Heart right ventricle (tissue), 16 donors: Measurements from ENCODE around the gene KCTD3. TPM values are rescaled to one million over a fixed set of nuclear protein-coding genes. Genes with fewer than 3 reads are reported as not detected.

ENCODE experiments used
- ATAC-seq, 8 donors: fragments of 200-7000 bp; cut with Tn5 transposase; one replicate each; pipeline ENCODE4 v1.9.1; 2020; ENCODE audit warnings: mild to moderate bottlenecking in 8 of 8, moderate library complexity in 8 of 8, moderate number of reproducible peaks in 1 of 8
- DNase-seq, 2 donors: peaks; one replicate each; pipeline ENCODE4 v3.0.0-alpha.2; 2020
- H3K27ac ChIP-seq, 10 donors: fragments of 200-600 bp; sonication (generic) in 2 of 10; one replicate each; pipeline versions ENCODE4 v1.5.0 to v1.8.0; 2020 to 2022; ENCODE audit warnings: mild to moderate bottlenecking in 3 of 10
- H3K27me3 ChIP-seq, 7 donors: fragments of 200-600 bp; one replicate each; pipeline ENCODE4 v1.8.0; 2021 to 2022; ENCODE audit warnings: mild to moderate bottlenecking in 2 of 7
- H3K36me3 ChIP-seq, 9 donors: fragments of 200-600 bp; sonication (generic) in 1 of 9; one replicate each; pipeline versions ENCODE4 v1.5.0 to v1.8.0; 2020 to 2022; ENCODE audit warnings: mild to moderate bottlenecking in 2 of 9
- H3K4me1 ChIP-seq, 9 donors: fragments of 200-600 bp; sonication (generic) in 1 of 9; one replicate each; pipeline versions ENCODE4 v1.5.0 to v1.8.0; 2020 to 2022; ENCODE audit warnings: mild to moderate bottlenecking in 4 of 9
- H3K4me3 ChIP-seq, 10 donors: fragments of 200-600 bp; sonication (generic) in 2 of 10; one replicate each; pipeline versions ENCODE4 v1.5.0 to v1.8.0; 2020 to 2022; ENCODE audit warnings: mild to moderate bottlenecking in 7 of 10, moderate library complexity in 2 of 10
- H3K9me3 ChIP-seq, 11 donors: fragments of 200-600 bp in 10 of 11; sonication (generic) in 2 of 11; one replicate each; pipeline versions ENCODE4 v1.5.0 to v1.8.0; 2013 to 2022; ENCODE audit warnings: mild to moderate bottlenecking in 2 of 11, control low read depth in 1 of 11, moderate library complexity in 1 of 11
- WGBS, 2 donors: extraction: QIAGEN DNeasy Blood & Tissue Kit; methylation state at CpG; one replicate each; pipeline ENCODE4 v1.1.7; 2013; ENCODE audit warnings: inconsistent platforms in 1 of 2; 5-methylcytosine and 5-hydroxymethylcytosine counted together
- intact Hi-C, 10 donors: fragments of 100-400 bp; cut with DNase I; formaldehyde crosslinking; loops; one replicate each; pipeline versions ENCODE4 v1.11.1 to v1.14.2; 2022
- polyA plus RNA-seq, 2 donors: library from polyadenylated mRNA; stranded (reverse); fragments of 200-250 nt; gene quantifications; one replicate each; pipeline ENCODE4 v1.2.3, GENCODE V29; 2013
- total RNA-seq, 10 donors: library from RNA; stranded (reverse); fragmentation: NEBNext Ultra II Directional in 3 of 10; extraction: Animal tissue kit (Norgen Biotek cat#: 25700) in 3 of 10; gene quantifications; one replicate each; pipeline versions ENCODE4 v1.2.1 to v1.2.4, GENCODE V29; 2021 to 2023
- TF ChIP-seq, protein P1 (sequence below), 9 donors: fragments of 200-600 bp; sonication (generic) in 2 of 9; IDR thresholded peaks; one replicate each; pipeline versions ENCODE4 v1.5.0 to v1.8.0; 2021 to 2022; ENCODE audit warnings: antibody characterized with exemption in 9 of 9, mild to moderate bottlenecking in 5 of 9, moderate library complexity in 1 of 9
- donor health status: Arrhythmogenic right ventricular cardiomyopathy.
- donor health status: ischemic (EF 13 %, LVEDD 7.1; RV severe dilation, severe dysfunction).
- donor health status: healthy with polysubstance abuse.
- donor health status: DM: no; HTN: yes; CAD: no.
- donor health status: DM: no; HTN: no; CAD: no.
- donor health status: ischemic (EF 25% LVEDD 6.9; RV normal size, moderate dysfunction).
- donor health status: ischemic (EF 25% LVEDD 5.7; RV mildly dilated, moderate dysfunction).
- donor health status: healthy.
- donor health status: DM: yes; HTN: yes; CAD: no.
- donor health status: Ischemic cardiomyopathy.
- donor health status: ischemic (EF 35%, LVEDD 5.7; RV mildly dilated, moderate dysfunction).
- donor health status: nonischemic (EF 11% LVEDD 7.7; RV severe dilation, severe dysfunction).
- donor health status: DM: yes; HTN: yes; CAD: no.
- donor health status: PGD.
- donor health status: ischemic (EF 29% LVEDD 5.4; RV normal size, mild dysfunction).
- donor health status: nonischemic (EF 23%, LVEDD 6.1; RV moderate dilation, normal function).

The KCTD3 gene
- total and polyA plus RNA-seq, 12 donors = 10.4 to 34.7 (median 16.6) TPM

DNA sequence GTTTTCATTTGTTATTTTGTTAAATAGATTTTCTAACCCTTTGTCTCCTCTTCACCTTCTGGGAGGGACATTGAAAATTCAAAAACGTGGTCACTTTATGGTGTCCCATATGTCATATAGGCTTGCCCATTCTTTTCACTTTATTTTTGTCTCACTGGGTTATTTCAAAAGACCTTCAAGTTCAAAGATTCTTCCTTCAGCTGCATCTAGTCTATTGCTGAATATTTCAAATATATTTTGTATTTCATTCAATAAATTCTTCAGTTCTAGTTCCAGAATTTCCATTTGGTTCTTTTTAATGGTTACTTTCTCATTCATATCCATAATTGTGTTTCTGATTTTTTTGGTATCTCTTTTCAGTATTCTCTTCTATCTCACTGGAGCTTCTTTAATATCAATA is 11.6 kb upstream of the KCTD3 start:
- Histone ChIP-seq H3K36me3 (no peaks in the 10 kb centered on the region), H3K4me1 (no peaks in the 10 kb centered on the region), H3K27me3 (no peaks in the 10 kb centered on the region), H3K9me3 (peaks cover 0 to 33% (median 11%) of the 10 kb centered on the region in 11 donors), H3K4me3 (no peak overlapping the region), H3K27ac (no peak overlapping the region)
- 48 to 50% methylated on average over 1 of the region's 1 CpG for WGBS, 2 donors
- ATAC-seq (no peak), DNase-seq (no peak)
- TF ChIP-seq, protein P1, sequence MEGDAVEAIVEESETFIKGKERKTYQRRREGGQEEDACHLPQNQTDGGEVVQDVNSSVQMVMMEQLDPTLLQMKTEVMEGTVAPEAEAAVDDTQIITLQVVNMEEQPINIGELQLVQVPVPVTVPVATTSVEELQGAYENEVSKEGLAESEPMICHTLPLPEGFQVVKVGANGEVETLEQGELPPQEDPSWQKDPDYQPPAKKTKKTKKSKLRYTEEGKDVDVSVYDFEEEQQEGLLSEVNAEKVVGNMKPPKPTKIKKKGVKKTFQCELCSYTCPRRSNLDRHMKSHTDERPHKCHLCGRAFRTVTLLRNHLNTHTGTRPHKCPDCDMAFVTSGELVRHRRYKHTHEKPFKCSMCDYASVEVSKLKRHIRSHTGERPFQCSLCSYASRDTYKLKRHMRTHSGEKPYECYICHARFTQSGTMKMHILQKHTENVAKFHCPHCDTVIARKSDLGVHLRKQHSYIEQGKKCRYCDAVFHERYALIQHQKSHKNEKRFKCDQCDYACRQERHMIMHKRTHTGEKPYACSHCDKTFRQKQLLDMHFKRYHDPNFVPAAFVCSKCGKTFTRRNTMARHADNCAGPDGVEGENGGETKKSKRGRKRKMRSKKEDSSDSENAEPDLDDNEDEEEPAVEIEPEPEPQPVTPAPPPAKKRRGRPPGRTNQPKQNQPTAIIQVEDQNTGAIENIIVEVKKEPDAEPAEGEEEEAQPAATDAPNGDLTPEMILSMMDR (IDR thresholded peaks at IDR 0.05) = no peak
- intact Hi-C loops = no loop called here

DNA sequence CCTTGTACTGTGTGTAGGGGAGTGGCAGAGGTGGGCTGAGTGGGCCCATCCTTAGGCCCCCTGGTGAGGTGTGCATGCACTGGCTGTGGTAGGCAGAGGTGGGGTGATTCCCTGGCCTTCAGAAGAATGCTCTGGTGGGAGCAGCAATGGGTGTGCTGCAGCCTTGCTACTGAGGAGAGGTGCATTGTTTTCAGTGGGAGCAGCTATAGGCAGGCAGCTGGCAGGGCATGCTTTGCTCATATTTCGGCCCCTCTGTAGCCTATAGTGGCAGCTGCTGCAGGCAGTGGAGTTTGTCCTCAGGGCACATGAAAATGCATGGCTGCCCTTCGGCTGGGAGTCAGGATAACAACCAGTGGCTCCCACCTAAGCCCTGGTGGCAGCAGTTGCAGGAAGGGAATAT is 10.1 kb upstream of the KCTD3 start:
- DNase-seq (no peak), ATAC-seq (no peak)
- no peak overlapping the region for H3K27ac ChIP-seq
- 93% methylated on average over 2 of the region's 2 CpGs for WGBS, 2 donors
- TF ChIP-seq, protein P1 (IDR thresholded peaks at IDR 0.05) = no peak
- H3K36me3 ChIP-seq = no peaks in the 10 kb centered on the region
- no peak overlapping the region for H3K4me3 ChIP-seq
- no peaks in the 10 kb centered on the region for H3K27me3 ChIP-seq
- H3K4me1 ChIP-seq = no peaks in the 10 kb centered on the region
- intact Hi-C loops = no loop called here
- peaks cover 0 to 36% (median 12%) of the 10 kb centered on the region in 11 donors for H3K9me3 ChIP-seq

DNA sequence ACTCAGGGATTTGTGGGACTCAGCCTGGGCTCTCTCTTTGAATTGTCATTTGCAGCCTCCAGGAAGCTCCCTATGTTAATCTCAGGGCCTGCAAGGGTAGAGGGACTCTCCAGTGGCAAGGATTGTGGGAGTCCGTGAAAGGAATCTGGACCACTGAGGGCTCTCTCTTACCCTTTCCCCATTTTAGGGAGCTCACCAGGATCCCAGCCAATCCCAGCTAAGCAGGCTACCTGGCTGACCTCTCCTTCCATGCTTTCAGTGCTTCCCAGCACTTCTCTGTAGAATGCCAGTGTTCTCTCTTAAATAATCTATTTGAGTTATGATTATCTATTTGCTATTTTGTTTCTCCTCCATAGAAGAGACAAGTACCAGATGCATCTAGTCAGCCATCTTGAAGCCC is 9.6 kb upstream of the KCTD3 start:
- H3K36me3 ChIP-seq = no peaks in the 10 kb centered on the region
- no peak overlapping the region for H3K4me3 ChIP-seq
- H3K27ac ChIP-seq = no peak overlapping the region
- intact Hi-C loops = no loop called here
- ATAC-seq (no peak), DNase-seq (no peak)
- H3K9me3 ChIP-seq = peaks cover 0 to 36% (median 12%) of the 10 kb centered on the region in 11 donors
- H3K27me3 ChIP-seq = no peaks in the 10 kb centered on the region
- 72 to 85% methylated on average over 1 of the region's 1 CpG for WGBS, 2 donors
- TF ChIP-seq, protein P1 (IDR thresholded peaks at IDR 0.05) = no peak
- H3K4me1 ChIP-seq = no peaks in the 10 kb centered on the region

DNA sequence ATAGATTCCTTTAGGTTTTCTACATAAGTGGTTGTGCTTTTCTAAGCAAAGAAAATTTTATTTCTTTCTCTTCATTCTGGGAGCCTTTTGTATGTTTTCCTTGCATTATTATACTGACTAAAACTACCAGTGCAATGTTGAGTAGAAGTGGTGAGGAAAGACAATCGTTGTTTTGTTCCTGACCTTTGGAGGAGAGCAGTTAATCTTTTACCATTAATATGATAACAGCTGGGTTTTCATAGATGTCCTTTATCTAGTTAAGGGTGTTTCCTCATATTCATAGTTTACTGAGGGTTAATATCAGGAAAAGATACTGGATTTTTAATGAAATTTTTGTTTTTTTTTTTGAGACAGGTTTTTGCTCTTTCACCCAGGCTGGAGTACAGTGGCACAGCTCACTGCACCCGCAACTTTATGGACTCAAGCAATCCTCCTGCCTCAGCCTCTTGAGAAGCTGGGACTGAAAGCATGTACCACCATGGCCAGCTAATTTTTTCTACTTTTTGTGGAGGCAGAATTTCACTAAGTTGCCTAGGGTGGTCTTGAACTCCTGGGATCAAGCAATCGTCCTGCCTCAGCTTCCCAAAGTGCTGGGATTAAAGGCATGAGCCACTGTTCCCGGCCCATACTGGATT is 9.0 kb upstream of the KCTD3 start:
- no peak for ATAC-seq
- Histone ChIP-seq H3K4me3 (no peak overlapping the region), H3K27ac (no peak overlapping the region), H3K4me1 (no peaks in the 10 kb centered on the region), H3K9me3 (peaks cover 0 to 36% (median 12%) of the 10 kb centered on the region in 11 donors), H3K36me3 (no peaks in the 10 kb centered on the region), H3K27me3 (no peaks in the 10 kb centered on the region)
- WGBS, 2 donors = 83 to 85% methylated on average over 4 of the region's 4 CpGs
- TF ChIP-seq, protein P1 (IDR thresholded peaks at IDR 0.05) = no peak
- no peak for DNase-seq
- intact Hi-C loops = no loop called here
